ENCODE data around the gene NEK4. TPM values are rescaled to one million over a fixed set of nuclear protein-coding genes. Genes with fewer than 3 reads are reported as not detected.
"Not testable (repeated sequence)": the region's sequence is repeated elsewhere in the genome, so short reads cannot be mapped to it uniquely, and the experiment has no call there.

NEK4 gene
- total RNA-seq, 1 donor from 2014 or later, result 20.4 TPM

DNA sequence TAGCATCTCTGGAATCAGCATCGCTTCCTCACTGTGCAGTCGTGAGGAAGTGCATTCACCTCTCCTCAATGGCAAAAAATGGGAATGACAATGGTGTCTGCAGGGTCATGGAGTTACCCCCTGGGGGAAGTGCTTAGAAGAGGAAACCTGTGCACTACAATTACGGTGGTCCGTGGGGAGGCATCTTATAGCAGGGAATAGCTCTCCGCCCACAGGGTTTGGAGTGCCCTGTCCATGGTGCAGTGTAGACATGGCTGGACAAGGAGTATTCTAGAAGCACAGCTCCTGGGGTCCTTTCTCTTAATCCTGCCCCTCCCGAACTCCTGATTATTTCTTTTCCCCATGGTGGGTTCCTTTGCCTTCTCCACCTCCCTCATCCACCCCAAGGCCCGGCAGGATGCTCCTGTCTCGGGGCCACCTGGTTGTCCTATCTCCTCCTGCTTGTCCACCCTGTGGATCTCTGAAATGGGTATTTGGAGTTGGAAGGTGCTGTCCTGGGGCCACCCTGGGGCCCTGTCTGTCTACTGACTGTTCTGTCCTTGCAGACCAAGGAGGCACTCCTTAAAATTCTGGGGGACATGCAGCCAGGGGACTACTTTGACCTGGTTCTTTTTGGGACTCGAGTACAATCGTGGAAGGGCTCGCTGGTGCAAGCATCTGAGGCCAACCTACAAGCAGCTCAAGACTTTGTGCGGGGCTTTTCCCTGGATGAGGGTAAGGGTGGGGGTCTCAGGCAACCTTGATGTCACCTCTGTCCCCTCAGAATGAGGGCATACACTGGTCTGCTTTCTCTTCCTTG lies 11.9 kb upstream of the NEK4 start:
- intact Hi-C loops (cut with DNase I), result no loop called here
- ATAC-seq (no peak), DNase-seq (ENCODE audit: missing footprints) (no peak)

GRCh38 chr3:52781741-52782140 lies 11.0 kb upstream of the NEK4 start:
- DNase-seq (ENCODE audit: missing footprints), result no peak

GRCh38 chr3:52779837-52780585 lies 9.3 kb upstream of the NEK4 start:
- no peak for ATAC-seq
- intact Hi-C loops (cut with DNase I), result no loop called here
- DNase-seq (ENCODE audit: missing footprints), result no peak

More at GRCh38 chr3:52781741-52782140, 11.0 kb upstream of the NEK4 start:
- intact Hi-C loops (cut with DNase I), result no loop called here
- ATAC-seq, result no peak

DNA sequence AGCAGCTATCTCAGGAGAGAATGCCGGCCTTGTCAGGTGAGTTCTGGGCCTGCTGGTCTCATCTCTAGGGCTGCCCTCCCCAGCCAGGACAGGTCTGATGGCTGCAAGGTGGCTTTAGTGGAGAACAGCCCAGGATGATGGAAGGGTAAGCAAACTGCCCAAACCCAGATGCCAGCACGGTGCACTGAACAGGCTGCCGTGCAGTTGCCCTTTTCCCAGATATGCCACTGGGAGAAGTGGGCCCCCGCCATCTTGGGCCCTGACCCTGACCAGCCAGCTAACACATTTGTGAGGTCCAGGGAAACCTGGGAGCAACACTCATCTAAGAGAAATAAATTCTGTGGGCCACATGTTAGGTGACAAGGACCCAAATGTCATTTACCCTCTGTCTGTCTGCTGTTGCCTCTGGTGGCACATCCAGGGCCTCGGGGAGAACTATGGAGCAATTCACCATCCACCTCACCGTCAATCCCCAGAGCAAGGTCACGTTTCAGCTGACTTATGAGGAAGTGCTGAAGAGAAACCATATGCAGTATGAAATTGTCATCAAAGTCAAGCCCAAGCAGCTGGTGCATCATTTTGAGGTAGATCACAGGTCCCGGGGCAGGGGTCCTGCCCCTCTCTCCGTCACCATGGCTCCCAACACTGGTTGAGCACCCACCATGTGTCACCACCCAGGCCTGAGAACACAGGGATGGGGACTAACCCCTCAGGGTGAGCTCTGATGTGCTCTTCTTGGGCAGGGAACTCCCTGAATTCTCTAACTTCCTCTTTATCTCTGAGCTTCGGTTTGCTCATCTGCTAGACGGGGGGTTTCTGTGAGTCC lies 8.5 kb upstream of the NEK4 start:
- DNase-seq (ENCODE audit: missing footprints) (no peak), ATAC-seq (no peak)
- intact Hi-C loops (cut with DNase I), result no loop called here

- no peak for DNase-seq (ENCODE audit: missing footprints)
- intact Hi-C loops (cut with DNase I), result no loop called here
Observed at GRCh38 chr3:52777959-52778805, 7.4 kb upstream of the NEK4 start.

GRCh38 chr3:52777127-52777958 lies 6.6 kb upstream of the NEK4 start, which contains the start of gene ITIH1:
Gene ITIH1, plus strand, starts transcription at chr3:52777599. Its CDS starts 17 bp downstream, at chr3:52777616.
- intact Hi-C loops (cut with DNase I), result no loop called here
- no peak for DNase-seq (ENCODE audit: missing footprints)
- no peak for ATAC-seq

More at GRCh38 chr3:52777959-52778805, 7.4 kb upstream of the NEK4 start:
- ATAC-seq, result no peak

- DNase-seq (ENCODE audit: missing footprints); intact Hi-C loops (cut with DNase I); ATAC-seq: not testable (repeated sequence)
Observed at GRCh38 chr3:52776486-52776885, 5.7 kb upstream of the NEK4 start.

DNA sequence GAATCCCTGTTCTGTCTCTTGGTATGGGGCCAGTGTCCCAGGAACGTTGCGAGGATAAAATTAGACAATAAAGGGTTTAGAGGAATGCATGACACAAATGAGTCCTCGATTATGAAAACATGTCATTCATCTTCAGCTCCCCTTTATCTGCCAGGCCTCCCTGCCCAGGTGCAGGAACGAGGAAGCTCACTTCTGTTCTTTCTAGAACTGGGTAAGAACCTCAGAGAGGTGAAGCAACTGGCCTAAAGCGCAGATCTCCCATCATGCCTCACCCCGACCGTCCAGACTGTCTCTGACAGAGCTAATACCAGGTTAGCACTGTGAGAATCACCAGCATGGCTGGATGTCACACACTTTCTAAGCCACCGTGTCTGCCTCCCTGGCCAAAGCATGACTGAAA lies 5.1 kb upstream of the NEK4 start:
- intact Hi-C loops (cut with DNase I), result no loop called here
- no peak for DNase-seq (ENCODE audit: missing footprints)

GRCh38 chr3:52774901-52775864 lies 4.4 kb upstream of the NEK4 start:
- intact Hi-C loops (cut with DNase I), result loop anchor here (5.0 kb wide), 1 partner anchor 68 kb away; the partner anchor contains the start of genes GLT8D1 and SPCS1

More for the DNA sequence above, 5.1 kb upstream of the NEK4 start:
- ATAC-seq, result no peak

GRCh38 chr3:52774066-52774713 lies 3.5 kb upstream of the NEK4 start:
- intact Hi-C loops (cut with DNase I), result loop anchor here (5.0 kb wide), 1 partner anchor 67 kb away; the partner anchor contains the start of genes GLT8D1 and SPCS1
- DNase-seq (ENCODE audit: missing footprints) (no peak), ATAC-seq (no peak)

More at GRCh38 chr3:52774901-52775864, 4.4 kb upstream of the NEK4 start:
- ATAC-seq, result no peak
- DNase-seq (ENCODE audit: missing footprints), result no peak

- DNase-seq (ENCODE audit: missing footprints) (no peak), ATAC-seq (no peak)
- intact Hi-C loops (cut with DNase I), result loop anchor here (5.0 kb wide), 1 partner anchor 66 kb away; the partner anchor contains the start of genes GLT8D1 and SPCS1
Observed at GRCh38 chr3:52773361-52774065, 2.8 kb upstream of the NEK4 start.

DNA sequence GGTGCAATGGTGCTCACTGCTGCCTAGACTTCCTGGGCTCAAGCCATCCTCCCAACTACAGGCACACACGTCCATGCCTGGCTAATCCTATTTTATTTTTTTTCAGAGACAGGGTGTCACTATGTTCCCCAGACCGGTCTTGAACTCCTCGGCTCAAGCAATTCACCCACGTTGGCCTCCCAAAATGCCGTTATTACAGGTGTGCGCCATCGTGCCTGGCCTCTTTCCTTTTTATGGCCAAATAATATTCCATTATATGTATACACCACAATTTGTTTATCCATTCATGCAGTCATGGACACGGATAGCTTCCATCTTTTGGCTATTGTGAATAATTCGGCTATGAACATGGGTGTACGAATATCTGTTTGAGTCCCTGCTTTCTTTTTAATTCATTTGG lies 962 bp upstream of the NEK4 start:
- intact Hi-C loops (cut with DNase I), result loop anchor here (2.0 to 5.0 kb wide), 2 partner anchors 64 to 125 kb away; partner anchors contain the start of genes GLT8D1, SPCS1 and STIMATE

GRCh38 chr3:52771334-52771681 lies 568 bp upstream of the NEK4 start:
- DNase-seq (ENCODE audit: missing footprints) (no peak), ATAC-seq (peak; percentile 24)
- intact Hi-C loops (cut with DNase I), result loop anchor here (2.0 to 5.0 kb wide), 2 partner anchors 64 to 125 kb away; partner anchors contain the start of genes GLT8D1, SPCS1 and STIMATE

More for the DNA sequence above, 962 bp upstream of the NEK4 start:
- ATAC-seq, result no peak
- DNase-seq (ENCODE audit: missing footprints), result no peak

- ATAC-seq (no peak), DNase-seq (ENCODE audit: missing footprints) (no peak)
- intact Hi-C loops (cut with DNase I), result loop anchor here (2.0 to 5.0 kb wide), 2 partner anchors 63 to 127 kb away; partner anchors contain the start of genes GLT8D1, SPCS1 and STIMATE
Observed at GRCh38 chr3:52769786-52770455, 819 bp downstream of the NEK4 start.
